GM21526 (cell line): ENCODE data around the gene METTL23.

Experiments used
- ATAC-seq: cut with Tn5 transposase; IDR thresholded peaks from one replicate; pipeline ENCODE4 v1.9.1; 2021; ENCODE audit warnings: moderate library complexity; ENCODE audit not compliant: unreplicated experiment, low FRiP score

Gene METTL23

DNA sequence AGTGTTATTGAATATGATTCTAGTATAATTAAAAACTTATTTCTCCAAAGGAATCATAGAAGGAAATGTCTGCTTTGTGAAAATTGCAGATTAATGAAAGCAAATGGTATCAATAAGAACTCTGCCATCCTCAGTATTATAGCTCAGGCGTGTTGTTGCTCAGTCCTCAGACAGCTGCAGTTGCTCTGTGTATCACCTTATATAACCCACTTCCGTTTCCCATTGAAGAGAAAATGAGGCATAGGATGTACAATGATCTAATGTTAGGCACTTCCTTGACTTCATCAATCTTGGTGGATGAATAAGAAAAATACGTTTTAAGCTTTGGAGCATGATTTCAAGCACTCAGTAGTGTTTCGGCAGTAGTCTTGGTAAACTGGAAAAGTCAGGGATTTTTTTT lies 25.4 kb downstream of the METTL23 start:
- no peak for ATAC-seq

DNA sequence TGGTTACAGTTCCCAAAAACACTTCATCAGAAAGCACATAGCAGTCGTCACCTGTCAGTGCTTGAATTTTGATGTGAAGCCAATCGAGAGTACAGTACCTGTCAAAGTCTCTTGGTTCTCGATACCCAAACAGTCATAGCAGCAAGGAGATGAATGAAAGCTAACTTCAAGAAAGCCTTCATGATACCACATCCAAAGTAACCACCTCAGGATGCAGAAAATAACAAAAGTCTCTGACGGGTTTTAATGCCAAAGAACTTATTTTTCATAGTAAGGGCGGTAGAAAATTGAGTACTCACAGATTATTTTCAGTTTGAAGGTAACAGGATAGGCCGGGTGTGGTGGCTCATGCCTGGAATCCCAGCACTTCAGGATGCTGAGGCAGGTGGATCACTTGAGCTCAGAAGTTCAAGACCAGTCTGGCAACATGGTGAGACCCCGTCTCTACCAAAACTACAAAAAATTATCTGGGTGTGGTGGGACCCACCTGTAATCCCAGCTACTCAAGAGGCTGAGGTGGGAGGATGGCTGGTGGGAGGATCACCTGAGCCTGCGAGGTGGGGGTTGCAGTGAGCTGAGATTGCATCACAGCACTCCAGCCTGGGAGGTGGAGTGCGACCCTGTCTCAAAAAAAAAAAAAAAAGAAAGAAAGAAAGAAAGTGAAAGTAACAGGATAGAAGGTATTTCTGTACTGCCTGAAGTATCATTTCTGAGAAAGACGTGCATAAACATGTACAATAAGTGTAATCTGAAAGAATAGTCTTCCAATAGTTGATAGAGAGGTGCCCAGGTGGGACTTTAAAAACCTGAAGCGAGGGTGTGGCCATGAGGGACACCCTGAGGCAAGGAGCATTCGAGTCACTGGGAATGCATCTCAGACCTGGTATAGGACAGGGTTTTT lies 26.7 kb downstream of the METTL23 start:
- no peak for ATAC-seq

DNA sequence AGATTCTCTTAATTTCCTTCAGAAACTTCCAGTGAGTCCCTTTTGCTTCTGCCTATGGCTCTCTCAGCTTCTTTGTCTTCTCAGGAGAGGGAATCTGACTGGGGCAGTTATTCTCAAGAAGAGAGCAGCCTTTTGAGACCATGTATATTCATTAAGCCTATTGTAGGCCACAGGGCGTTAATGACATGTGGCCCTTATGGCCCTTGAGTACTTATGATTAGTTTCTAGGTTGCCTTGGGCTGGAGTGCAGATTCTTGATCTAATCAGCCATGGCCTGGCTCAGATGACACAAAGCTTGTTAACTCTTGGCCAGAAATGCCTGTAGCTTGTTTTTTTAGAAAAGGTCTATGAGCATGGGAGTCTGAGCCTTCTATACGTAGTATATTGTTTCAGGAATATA lies 28.6 kb downstream of the METTL23 start:
- no peak for ATAC-seq

DNA sequence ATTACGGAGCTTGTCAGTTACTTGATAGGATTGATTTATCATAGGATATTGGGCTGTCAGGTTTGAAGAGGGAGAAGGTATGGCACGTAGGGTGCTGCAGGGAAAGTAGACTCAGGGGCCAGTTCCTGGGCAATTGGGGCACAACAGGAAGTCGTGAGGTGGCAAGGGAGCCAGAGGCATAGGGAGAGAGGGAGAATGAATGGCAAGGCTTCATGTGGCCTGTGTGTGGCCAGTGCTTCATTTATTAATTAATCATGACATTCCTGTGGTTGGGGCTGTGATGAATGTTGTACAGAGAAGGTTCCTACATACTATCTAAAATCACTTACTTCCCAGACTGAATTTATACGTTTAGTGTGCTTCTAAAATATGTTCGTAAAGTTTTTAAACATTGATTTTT lies 30.6 kb downstream of the METTL23 start:
- no peak for ATAC-seq

DNA sequence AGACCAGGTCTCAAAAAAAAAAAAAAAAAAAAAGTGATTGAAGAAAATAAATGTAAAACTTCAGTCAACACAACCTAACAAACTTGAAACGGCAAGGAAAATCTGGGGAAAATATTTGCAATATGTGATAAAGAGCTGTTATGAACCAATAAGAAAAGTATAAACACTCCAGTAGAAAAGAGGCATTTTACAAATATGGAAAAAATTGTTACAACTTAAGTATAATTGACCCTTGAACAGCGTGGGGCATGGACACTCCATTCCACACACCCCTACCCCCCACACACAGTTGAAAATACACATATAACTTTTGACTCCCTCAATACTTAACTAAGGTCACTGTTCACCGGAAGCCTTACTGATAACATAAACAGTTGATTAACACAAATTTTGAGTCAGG lies 31.9 kb downstream of the METTL23 start:
- ATAC-seq, result no peak

DNA sequence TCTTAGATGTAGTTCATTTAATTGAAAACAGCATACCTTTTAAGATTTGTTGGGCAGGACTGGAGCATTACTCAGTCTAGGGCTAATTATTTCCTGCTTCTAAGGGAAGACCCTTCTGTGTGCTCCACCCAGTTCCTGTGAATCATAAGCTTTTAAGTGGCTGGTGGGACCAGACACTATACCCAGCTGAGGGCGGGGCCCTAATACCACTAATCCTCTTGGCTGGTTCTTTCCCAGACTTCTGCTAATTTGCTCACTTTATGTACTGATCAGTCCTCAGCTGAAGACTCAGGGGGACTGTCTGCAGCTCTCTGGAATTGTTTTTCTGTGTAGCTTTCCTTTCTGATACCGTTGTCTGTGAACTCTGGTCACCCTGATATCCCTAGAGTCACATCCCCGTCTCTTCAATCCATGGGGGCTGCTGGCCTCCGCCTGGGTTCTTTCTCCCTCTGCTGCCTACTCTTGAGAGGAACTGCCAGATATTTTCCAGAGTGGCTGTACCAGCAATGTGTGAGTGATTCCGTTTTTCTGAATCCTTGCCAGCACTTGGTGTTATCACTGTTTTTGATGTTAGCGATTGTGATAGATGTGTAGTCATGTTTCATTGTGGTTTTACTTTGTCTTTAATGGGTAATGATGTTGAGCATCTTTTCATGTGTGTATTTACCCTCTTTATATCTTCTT lies 46.3 kb downstream of the METTL23 start:
- ATAC-seq, result no peak

DNA sequence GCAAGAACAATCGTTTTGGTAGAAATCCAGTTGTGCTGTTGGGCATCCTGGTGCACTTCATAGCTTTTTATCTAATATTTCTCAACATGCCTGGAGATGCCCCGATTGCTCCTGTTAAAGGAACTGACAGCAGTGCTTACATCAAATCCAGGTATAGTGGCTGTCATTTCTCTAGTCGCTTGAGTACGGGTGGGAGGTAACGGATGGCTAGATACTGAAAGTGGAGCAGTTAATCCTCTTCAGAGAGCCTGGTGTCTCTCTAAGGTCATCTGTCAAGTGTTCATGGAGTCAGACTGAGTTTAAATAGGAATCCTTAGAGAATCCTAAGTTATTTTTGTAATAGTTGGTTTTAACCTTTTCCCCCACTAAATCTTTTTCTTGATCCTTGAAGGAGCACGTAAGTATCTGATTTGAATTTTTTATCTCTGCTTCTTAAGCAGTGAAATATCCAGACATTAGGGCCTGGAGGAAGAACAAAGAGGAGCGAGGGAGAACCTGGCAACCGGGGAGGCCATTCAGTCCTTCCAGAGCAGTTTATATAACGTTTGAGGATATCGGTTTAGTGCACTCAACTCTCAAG lies 48.5 kb downstream of the METTL23 start:
- no peak for ATAC-seq

DNA sequence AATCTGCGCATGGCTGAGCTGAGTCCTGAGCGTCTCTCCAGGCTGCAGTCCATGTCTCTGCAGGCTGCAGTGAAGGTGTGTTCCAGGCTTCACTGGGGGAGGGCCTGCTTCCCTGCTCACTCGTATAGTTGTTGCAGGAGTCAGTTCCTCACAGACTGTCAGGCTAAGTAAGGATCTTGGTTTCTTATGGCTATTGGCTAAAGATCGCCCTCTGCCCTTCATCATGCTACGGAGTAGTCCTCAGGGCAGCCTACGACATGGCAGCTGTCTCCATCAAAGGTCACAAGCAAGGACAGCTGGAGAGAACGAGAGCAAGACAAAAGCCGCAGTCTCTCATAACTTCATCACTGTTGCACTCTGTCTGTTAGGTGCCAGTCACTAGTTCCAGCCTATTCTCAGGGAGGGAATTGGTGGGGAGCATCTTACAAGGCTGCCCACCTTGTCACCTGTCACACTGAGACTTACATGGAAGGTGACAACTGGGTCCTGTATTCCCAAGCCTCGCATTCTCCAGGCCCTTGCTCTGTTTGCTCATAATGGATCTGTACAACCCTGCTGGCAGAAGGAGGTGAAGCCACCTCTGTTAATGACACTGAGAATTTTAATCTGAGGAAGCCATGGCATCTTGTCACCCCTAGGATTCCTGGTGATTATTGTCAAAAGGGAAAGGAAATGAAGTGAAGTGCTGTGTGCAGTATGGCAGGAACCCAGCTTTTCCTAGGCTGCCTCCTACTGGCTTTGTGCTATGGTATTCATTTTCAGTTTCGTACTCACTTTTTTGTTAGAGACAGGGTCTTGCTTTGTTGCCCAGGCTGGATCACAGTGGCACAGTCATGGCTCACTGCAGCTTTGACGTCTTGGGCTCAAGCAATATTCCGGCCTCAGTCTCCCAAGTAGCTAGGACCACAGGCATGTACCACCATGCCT lies 54.7 kb downstream of the METTL23 start:
- ATAC-seq, result no peak

DNA sequence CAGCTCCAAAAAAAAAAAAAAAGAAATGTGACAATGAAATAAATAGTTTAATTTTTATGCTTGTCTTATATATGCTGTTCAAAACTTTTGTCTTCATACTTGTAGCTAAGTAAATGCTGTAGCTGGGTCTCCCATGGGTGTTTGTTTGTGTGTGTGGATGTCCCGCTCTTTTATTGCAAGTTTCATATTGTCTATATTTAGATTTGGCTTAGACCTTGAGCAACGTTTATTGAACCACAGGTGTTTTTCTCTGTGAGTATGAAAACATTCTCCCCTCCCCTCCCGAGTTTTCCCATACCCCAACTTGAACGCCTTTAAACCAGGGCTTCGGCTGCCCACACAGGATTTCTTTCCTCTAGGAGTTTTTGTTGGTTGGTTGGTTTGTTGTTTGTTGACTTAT lies 56.5 kb downstream of the METTL23 start:
- no peak for ATAC-seq
